HG03039 (cell line): ENCODE measurements around the gene DROSHA.
"Not testable (repeated sequence)": the region's sequence is repeated elsewhere in the genome, so short reads cannot be mapped to it uniquely, and the experiment has no call there.

Experiments used
- ATAC-seq: cut with Tn5 transposase; IDR thresholded peaks from one replicate; pipeline ENCODE4 v1.9.1; 2021; ENCODE audit warnings: mild to moderate bottlenecking, moderate library complexity; ENCODE audit not compliant: unreplicated experiment

The DROSHA gene

GRCh38 chr5:31531888-31532547 lies at the start of gene DROSHA, which contains the start of gene C5orf22:
TSS of gene DROSHA (minus strand) at chr5:31532093. CDS start at chr5:31529059, 3,034 bp downstream.
TSS of gene C5orf22 (plus strand) at chr5:31532301. CDS start at chr5:31532393, 92 bp downstream.
- ATAC-seq, result peak; percentile 94

GRCh38 chr5:31579558-31579957 lies 47.7 kb upstream of the DROSHA start:
- no peak for ATAC-seq

- ATAC-seq, result no peak
Observed at GRCh38 chr5:31577438-31577837, 45.5 kb upstream of the DROSHA start.

- ATAC-seq, result no peak
Observed at GRCh38 chr5:31574772-31575171, 42.9 kb upstream of the DROSHA start.

GRCh38 chr5:31573494-31574142 lies 41.7 kb upstream of the DROSHA start:
- peak; percentile 91 for ATAC-seq

GRCh38 chr5:31569068-31569467 lies 37.2 kb upstream of the DROSHA start:
- no peak for ATAC-seq

- no peak for ATAC-seq
Observed at GRCh38 chr5:31568302-31568835, 36.5 kb upstream of the DROSHA start.

- ATAC-seq, result not testable (repeated sequence)
Observed at GRCh38 chr5:31566362-31566761, 34.5 kb upstream of the DROSHA start.

- ATAC-seq, result no peak
Observed at GRCh38 chr5:31563216-31563615, 31.3 kb upstream of the DROSHA start.

- no peak for ATAC-seq
Observed at GRCh38 chr5:31561946-31562345, 30.1 kb upstream of the DROSHA start.

GRCh38 chr5:31559942-31560341 lies 28.0 kb upstream of the DROSHA start:
- no peak for ATAC-seq

GRCh38 chr5:31556461-31556860 lies 24.6 kb upstream of the DROSHA start:
- ATAC-seq, result no peak

GRCh38 chr5:31554552-31554951 lies 22.7 kb upstream of the DROSHA start:
- no peak for ATAC-seq

GRCh38 chr5:31553863-31554262 lies 22.0 kb upstream of the DROSHA start:
- no peak for ATAC-seq

- no peak for ATAC-seq
Observed at GRCh38 chr5:31551878-31552277, 20.0 kb upstream of the DROSHA start.

GRCh38 chr5:31549114-31549513 lies 17.2 kb upstream of the DROSHA start:
- not testable (repeated sequence) for ATAC-seq

GRCh38 chr5:31537851-31538250 lies 6.0 kb upstream of the DROSHA start:
- ATAC-seq, result no peak

- ATAC-seq, result no peak
Observed at GRCh38 chr5:31537349-31537748, 5.5 kb upstream of the DROSHA start.

GRCh38 chr5:31536873-31537272 lies 5.0 kb upstream of the DROSHA start:
- no peak for ATAC-seq

GRCh38 chr5:31534527-31535046 lies 2.7 kb upstream of the DROSHA start:
- ATAC-seq, result no peak

GRCh38 chr5:31531543-31531887 lies 378 bp downstream of the DROSHA start:
- ATAC-seq, result peak; percentile 25
